ENCODE results near the gene FAM161B. TPM values are rescaled to one million over a fixed set of nuclear protein-coding genes. Genes with fewer than 3 reads are reported as not detected.

The FAM161B gene
- total RNA-seq, 6 experiments from 2014 or later: 3.5 to 4.3 (median 4.2) TPM

- Mint-ChIP-seq H3K4me3 (no peak overlapping the region), H3K4me1 (ENCODE audit: low read depth) (peaks cover 11% of the 10 kb centered on the region), H3K27ac (no peak overlapping the region), H3K36me3 (ENCODE audit: low read depth) (peaks cover 14% of the 10 kb centered on the region; the same call in 1 of the 2 replicates), H3K27me3 (ENCODE audit: insufficient read depth) (peaks cover 3% of the 10 kb centered on the region; the same call in 1 of the 2 replicates), H3K9me3 (no peaks in the 10 kb centered on the region)
- DNase-seq: no peak
- TF ChIP-seq CTCF (IDR thresholded peaks at IDR 0.05): no peak
Measured at GRCh38 chr14:73953731-73954130, 3.8 kb upstream of the FAM161B start.

GRCh38 chr14:73945159-73945670 is 4.7 kb downstream of the FAM161B start:
- no peaks in the 10 kb centered on the region for H3K9me3 Mint-ChIP-seq
- H3K27me3 Mint-ChIP-seq (ENCODE audit: insufficient read depth): peaks cover 3% of the 10 kb centered on the region
- H3K27ac Mint-ChIP-seq: no peak overlapping the region
- TF ChIP-seq CTCF (IDR thresholded peaks at IDR 0.05): no peak
- no peak overlapping the region for H3K4me3 Mint-ChIP-seq
- no peaks in the 10 kb centered on the region for H3K36me3 Mint-ChIP-seq (ENCODE audit: low read depth)
- H3K4me1 Mint-ChIP-seq (ENCODE audit: low read depth): peaks cover 12% of the 10 kb centered on the region
- DNase-seq: no peak

GRCh38 chr14:73944432-73945158 is 5.3 kb downstream of the FAM161B start:
- Mint-ChIP-seq H3K27ac (no peak overlapping the region), H3K9me3 (no peaks in the 10 kb centered on the region), H3K36me3 (ENCODE audit: low read depth) (no peaks in the 10 kb centered on the region), H3K4me1 (ENCODE audit: low read depth) (peaks cover 12% of the 10 kb centered on the region), H3K27me3 (ENCODE audit: insufficient read depth) (no peaks in the 10 kb centered on the region; the same call in none of the 2 replicates), H3K4me3 (no peak overlapping the region)
- DNase-seq: no peak
- TF ChIP-seq CTCF (IDR thresholded peaks at IDR 0.05): no peak

GRCh38 chr14:73943083-73943482 is 6.8 kb downstream of the FAM161B start:
- Mint-ChIP-seq H3K4me3 (peak overlapping the region; percentile 10), H3K4me1 (ENCODE audit: low read depth) (peaks cover 12% of the 10 kb centered on the region), H3K27ac (peak overlapping the region; percentile 66), H3K27me3 (ENCODE audit: insufficient read depth) (no peaks in the 10 kb centered on the region; the same call in none of the 2 replicates), H3K9me3 (no peaks in the 10 kb centered on the region), H3K36me3 (ENCODE audit: low read depth) (no peaks in the 10 kb centered on the region)
- no peak for TF ChIP-seq CTCF (IDR thresholded peaks at IDR 0.05)
- DNase-seq: peak; percentile 67

- no peaks in the 10 kb centered on the region; the same call in none of the 2 replicates for H3K27me3 Mint-ChIP-seq (ENCODE audit: insufficient read depth)
Measured at GRCh38 chr14:73942180-73942579, 7.7 kb downstream of the FAM161B start.

More at GRCh38 chr14:73942180-73942579, 7.7 kb downstream of the FAM161B start:
- Mint-ChIP-seq H3K4me1 (ENCODE audit: low read depth) (peaks cover 12% of the 10 kb centered on the region), H3K4me3 (no peak overlapping the region), H3K36me3 (ENCODE audit: low read depth) (peaks cover 3% of the 10 kb centered on the region; the same call in 1 of the 2 replicates), H3K27ac (no peak overlapping the region), H3K9me3 (no peaks in the 10 kb centered on the region)
- TF ChIP-seq CTCF (IDR thresholded peaks at IDR 0.05): no peak
- DNase-seq: no peak
